Breast epithelium (tissue), 3 donors: ENCODE data around the gene EPC1.

Experiments used
- POLR2A ChIP-seq: fragments of 450-650 bp; IDR thresholded peaks from one replicate; pipeline ENCODE4 v1.6.1; 2016; ENCODE audit warnings: antibody characterized with exemption, mild to moderate bottlenecking, moderate library complexity
- POLR2AphosphoS5 ChIP-seq, 3 donors: sonication (generic); formaldehyde crosslinking; IDR thresholded peaks; one replicate each; pipeline ENCODE4 v1.6.1; 2017; ENCODE audit warnings: antibody characterized with exemption in 3 of 3
- TF ChIP-seq, protein P1 (sequence below), 3 donors: fragments of 450-650 bp; IDR thresholded peaks; one replicate each; pipeline ENCODE4 v1.5.1; 2016 to 2017; ENCODE audit warnings: antibody characterized with exemption in 3 of 3, mild to moderate bottlenecking in 3 of 3, moderate library complexity in 3 of 3

DNA sequence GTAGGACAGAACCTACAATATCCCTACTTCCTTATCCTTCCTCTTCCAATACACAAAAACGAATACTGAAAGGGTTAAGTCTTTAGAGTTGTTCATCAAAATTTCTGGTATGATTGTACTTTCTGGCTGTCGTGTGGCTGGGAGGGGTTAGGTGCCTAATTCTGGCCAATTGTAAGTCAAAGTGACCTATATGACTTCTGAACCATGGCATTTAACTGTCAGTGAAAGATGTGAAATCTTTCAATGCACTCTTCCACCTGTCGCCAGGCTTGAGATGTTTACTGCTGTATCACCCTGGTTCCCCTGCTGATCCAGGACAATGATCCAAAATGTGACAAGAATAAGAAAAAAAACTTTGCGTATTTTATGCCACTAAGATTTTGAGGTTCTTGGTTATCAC is 20.8 kb downstream of the EPC1 start:
- no peak for TF ChIP-seq POLR2A
- TF ChIP-seq, protein P1, sequence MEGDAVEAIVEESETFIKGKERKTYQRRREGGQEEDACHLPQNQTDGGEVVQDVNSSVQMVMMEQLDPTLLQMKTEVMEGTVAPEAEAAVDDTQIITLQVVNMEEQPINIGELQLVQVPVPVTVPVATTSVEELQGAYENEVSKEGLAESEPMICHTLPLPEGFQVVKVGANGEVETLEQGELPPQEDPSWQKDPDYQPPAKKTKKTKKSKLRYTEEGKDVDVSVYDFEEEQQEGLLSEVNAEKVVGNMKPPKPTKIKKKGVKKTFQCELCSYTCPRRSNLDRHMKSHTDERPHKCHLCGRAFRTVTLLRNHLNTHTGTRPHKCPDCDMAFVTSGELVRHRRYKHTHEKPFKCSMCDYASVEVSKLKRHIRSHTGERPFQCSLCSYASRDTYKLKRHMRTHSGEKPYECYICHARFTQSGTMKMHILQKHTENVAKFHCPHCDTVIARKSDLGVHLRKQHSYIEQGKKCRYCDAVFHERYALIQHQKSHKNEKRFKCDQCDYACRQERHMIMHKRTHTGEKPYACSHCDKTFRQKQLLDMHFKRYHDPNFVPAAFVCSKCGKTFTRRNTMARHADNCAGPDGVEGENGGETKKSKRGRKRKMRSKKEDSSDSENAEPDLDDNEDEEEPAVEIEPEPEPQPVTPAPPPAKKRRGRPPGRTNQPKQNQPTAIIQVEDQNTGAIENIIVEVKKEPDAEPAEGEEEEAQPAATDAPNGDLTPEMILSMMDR (IDR thresholded peaks at IDR 0.05) = no peak
- TF ChIP-seq POLR2AphosphoS5 (IDR thresholded peaks at IDR 0.05) = no peak
